ENCODE measurements around the gene HDAC11. TPM values are rescaled to one million over a fixed set of nuclear protein-coding genes. Genes with fewer than 3 reads are reported as not detected.

The HDAC11 gene
- total RNA-seq, 2 experiments from 2014 or later, result 4.5 to 4.6 TPM

DNA sequence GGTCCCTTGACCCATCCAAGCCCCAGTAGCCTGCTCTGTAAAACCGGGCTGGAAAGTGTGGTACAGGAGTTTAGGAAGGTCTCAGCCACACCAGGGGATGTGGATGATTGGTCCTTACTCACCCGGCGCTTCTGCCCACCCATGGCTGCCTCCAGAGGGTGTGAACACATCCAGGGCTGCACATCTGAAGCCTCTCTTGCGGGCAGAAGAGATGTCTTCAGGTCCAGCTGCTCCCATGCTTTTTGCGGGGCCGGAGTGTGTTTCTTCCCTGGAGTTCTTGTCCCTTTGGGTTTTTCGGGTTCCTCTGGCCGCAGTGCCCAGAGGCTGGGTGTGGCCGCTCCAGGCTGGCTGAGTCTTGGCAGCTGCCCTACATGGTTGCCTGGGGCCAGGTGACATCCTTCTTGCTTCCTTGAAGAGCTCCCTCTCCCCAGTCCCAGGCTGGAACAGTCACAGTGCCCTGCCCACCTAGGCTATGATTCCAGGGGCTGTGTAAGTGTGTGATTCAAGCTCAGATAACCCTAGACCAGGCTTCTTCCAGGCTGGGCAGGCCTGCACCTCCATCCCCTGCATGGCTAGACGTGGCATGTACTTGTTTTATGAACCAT lies 33.9 kb downstream of the HDAC11 start:
- H3K36me3 Mint-ChIP-seq (ENCODE audit: low read depth), result no peaks in the 10 kb centered on the region
- DNase-seq (no peak), ATAC-seq (ENCODE audit: poor library complexity) (no peak)
- H3K36me3 ChIP-seq (ENCODE audit: insufficient read depth, low read length), result no peaks in the 10 kb centered on the region
- H3K4me1 ChIP-seq (ENCODE audit: insufficient read depth, low read length), result no peaks in the 10 kb centered on the region
- POLR2A ChIA-PET, result no interaction called here
- CTCF ChIA-PET, result interaction anchor here (1.1 kb wide), 1 partner anchor 134 kb away, joined by 3 read pairs; no protein-coding TSS in a partner anchor
- peaks cover 0 to 5% of the 10 kb centered on the region in 2 experiments for H3K9me3 ChIP-seq (ENCODE audit: control insufficient read depth in 1 of 2, insufficient read depth in 1 of 2, low read length in 2 of 2)
- H3K4me3 ChIP-seq (ENCODE audit: low read length), result no peak overlapping the region
- H3K4me1 Mint-ChIP-seq (ENCODE audit: low read depth), result no peaks in the 10 kb centered on the region
- no peaks in the 10 kb centered on the region for H3K27me3 ChIP-seq (ENCODE audit: control insufficient read depth in 1 of 2, insufficient read depth in 2 of 2, low read length in 2 of 2)
- H3K9me3 Mint-ChIP-seq, result no peaks in the 10 kb centered on the region
- no peak overlapping the region for H3K4me3 Mint-ChIP-seq
- H3K27ac Mint-ChIP-seq, result no peak overlapping the region
- no peak overlapping the region for H3K27ac ChIP-seq (ENCODE audit: low read depth in 1 of 2, low read length in 2 of 2)
- TF ChIP-seq, protein P1, sequence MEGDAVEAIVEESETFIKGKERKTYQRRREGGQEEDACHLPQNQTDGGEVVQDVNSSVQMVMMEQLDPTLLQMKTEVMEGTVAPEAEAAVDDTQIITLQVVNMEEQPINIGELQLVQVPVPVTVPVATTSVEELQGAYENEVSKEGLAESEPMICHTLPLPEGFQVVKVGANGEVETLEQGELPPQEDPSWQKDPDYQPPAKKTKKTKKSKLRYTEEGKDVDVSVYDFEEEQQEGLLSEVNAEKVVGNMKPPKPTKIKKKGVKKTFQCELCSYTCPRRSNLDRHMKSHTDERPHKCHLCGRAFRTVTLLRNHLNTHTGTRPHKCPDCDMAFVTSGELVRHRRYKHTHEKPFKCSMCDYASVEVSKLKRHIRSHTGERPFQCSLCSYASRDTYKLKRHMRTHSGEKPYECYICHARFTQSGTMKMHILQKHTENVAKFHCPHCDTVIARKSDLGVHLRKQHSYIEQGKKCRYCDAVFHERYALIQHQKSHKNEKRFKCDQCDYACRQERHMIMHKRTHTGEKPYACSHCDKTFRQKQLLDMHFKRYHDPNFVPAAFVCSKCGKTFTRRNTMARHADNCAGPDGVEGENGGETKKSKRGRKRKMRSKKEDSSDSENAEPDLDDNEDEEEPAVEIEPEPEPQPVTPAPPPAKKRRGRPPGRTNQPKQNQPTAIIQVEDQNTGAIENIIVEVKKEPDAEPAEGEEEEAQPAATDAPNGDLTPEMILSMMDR (IDR thresholded peaks at IDR 0.05), result no peak
- intact Hi-C loops (cut with DNase I, micrococcal nuclease), result no loop called here
- no peaks in the 10 kb centered on the region for H3K27me3 Mint-ChIP-seq

DNA sequence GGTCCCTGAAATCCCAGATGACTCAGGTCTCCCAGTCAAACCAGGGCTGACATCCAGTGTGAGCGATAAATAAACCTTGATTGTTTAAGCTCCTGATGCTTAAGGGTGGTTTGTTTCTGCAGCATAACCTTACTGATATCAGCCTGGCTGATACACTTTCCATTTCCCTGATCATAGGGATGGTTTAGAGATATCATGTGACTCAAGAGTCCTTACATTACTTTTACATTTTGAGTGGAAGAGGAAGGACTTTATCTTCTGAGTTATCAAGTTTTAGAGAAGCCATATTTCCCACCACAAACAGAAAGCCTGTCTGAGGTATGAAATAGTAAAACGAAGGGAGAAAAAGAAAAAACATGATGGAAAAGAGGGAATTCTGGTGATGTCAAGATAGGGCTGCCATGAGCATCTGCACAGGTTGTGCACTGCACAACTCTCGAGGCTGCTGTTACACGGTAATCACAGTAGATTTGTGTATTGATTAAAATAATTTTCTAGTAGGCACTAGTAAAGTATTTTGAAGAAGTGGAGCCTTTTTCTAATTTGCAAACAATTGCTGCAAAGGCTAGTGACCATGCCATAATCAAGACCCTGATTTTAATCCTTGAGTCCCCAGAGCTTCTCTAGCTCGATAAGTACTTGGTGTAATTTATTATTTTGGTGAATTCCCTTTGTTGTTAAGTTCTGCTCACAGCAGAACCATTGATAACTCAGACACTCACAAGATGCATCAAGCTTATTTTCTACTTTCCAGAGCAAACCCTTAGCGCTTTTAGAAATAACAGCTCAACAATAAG lies 34.7 kb downstream of the HDAC11 start:
- DNase-seq, result no peak
- ChIA-PET CTCF (interaction anchor here (1.1 kb wide), 1 partner anchor 133 kb away, joined by 3 read pairs; no protein-coding TSS in a partner anchor), POLR2A (no interaction called here)
- H3K27ac ChIP-seq (ENCODE audit: low read depth in 1 of 2, low read length in 2 of 2), result no peak overlapping the region
- TF ChIP-seq, protein P1 (IDR thresholded peaks at IDR 0.05), result no peak
- H3K27ac Mint-ChIP-seq, result no peak overlapping the region
- H3K4me3 ChIP-seq (ENCODE audit: low read length), result no peak overlapping the region
- intact Hi-C loops (cut with DNase I, micrococcal nuclease), result no loop called here
- ATAC-seq (ENCODE audit: poor library complexity), result no peak
- H3K36me3 Mint-ChIP-seq (ENCODE audit: low read depth), result no peaks in the 10 kb centered on the region
- H3K27me3 ChIP-seq (ENCODE audit: control insufficient read depth in 1 of 2, insufficient read depth in 2 of 2, low read length in 2 of 2), result no peaks in the 10 kb centered on the region
- H3K9me3 Mint-ChIP-seq, result no peaks in the 10 kb centered on the region
- H3K4me1 Mint-ChIP-seq (ENCODE audit: low read depth), result no peaks in the 10 kb centered on the region
- no peak overlapping the region for H3K4me3 Mint-ChIP-seq
- no peaks in the 10 kb centered on the region for H3K4me1 ChIP-seq (ENCODE audit: insufficient read depth, low read length)
- no peaks in the 10 kb centered on the region for H3K27me3 Mint-ChIP-seq
- peaks cover 0 to 11% of the 10 kb centered on the region in 2 experiments for H3K9me3 ChIP-seq (ENCODE audit: control insufficient read depth in 1 of 2, insufficient read depth in 1 of 2, low read length in 2 of 2)
- no peaks in the 10 kb centered on the region for H3K36me3 ChIP-seq (ENCODE audit: insufficient read depth, low read length)

DNA sequence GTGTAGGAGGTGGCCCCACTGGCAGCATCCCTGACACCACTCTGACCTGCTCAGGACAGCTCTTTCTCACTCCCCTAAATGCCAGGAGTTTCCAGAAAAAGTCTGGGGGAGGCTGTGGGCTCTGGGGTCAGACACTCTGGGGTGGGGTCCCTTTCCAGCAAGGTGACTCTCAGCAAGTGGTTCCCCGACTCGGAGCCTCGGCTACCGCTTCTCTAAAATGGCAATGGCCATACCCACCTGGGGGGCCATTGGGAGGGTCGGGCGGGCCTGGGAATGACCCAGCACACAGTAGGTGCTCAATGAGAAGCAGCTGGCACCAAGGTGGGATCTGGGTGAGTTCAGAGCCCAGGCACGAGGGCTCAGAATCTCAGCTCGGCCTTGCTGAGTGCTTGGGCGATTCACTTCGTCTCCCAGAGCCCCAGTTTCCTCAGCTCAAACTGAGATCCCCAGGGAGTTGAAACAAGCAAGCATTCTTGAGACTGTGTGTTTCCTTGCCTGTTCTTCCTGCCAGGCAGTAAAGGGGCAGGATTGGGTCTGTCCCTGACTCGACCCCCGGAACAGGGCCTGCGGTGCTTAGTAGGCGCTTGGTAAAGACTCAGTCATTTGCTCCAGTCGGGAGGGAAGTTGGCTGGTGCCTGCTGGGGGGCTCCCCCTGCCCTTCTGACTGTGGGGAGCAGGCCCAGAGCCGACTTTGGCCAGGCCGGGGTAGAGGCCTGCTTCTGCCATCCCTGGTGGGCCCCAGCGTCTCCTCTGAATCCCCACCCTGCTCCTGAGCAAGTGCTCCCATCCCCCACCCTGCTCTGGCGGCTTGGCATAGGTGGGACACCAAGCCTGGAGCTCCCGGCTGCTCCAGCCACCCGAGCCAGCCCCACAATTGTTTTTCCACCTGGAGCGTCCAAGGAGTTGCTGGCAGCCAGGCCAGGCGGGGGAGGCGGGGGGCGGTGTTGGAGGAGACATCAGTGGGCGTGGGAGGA lies 36.0 kb downstream of the HDAC11 start:
- peaks cover 0 to 18% of the 10 kb centered on the region in 2 experiments for H3K9me3 ChIP-seq (ENCODE audit: control insufficient read depth in 1 of 2, insufficient read depth in 1 of 2, low read length in 2 of 2)
- H3K27me3 ChIP-seq (ENCODE audit: control insufficient read depth in 1 of 2, insufficient read depth in 2 of 2, low read length in 2 of 2), result no peaks in the 10 kb centered on the region
- H3K4me3 Mint-ChIP-seq, result no peak overlapping the region
- ChIA-PET CTCF (no interaction called here), POLR2A (no interaction called here)
- intact Hi-C loops (cut with DNase I, micrococcal nuclease), result no loop called here
- TF ChIP-seq, protein P1 (IDR thresholded peaks at IDR 0.05), result no peak
- H3K4me3 ChIP-seq (ENCODE audit: low read length), result no peak overlapping the region
- no peaks in the 10 kb centered on the region for H3K36me3 ChIP-seq (ENCODE audit: insufficient read depth, low read length)
- no peaks in the 10 kb centered on the region for H3K4me1 ChIP-seq (ENCODE audit: insufficient read depth, low read length)
- DNase-seq (no peak), ATAC-seq (ENCODE audit: poor library complexity) (no peak)
- no peaks in the 10 kb centered on the region for H3K9me3 Mint-ChIP-seq
- H3K27ac Mint-ChIP-seq, result no peak overlapping the region
- no peaks in the 10 kb centered on the region for H3K4me1 Mint-ChIP-seq (ENCODE audit: low read depth)
- no peaks in the 10 kb centered on the region for H3K27me3 Mint-ChIP-seq
- H3K27ac ChIP-seq (ENCODE audit: low read depth in 1 of 2, low read length in 2 of 2), result no peak overlapping the region
- no peaks in the 10 kb centered on the region for H3K36me3 Mint-ChIP-seq (ENCODE audit: low read depth)

All from CD4-positive, alpha-beta T cell (primary cell).